ENCODE data around the gene BTBD9.
"Not testable (repeated sequence)": the region's sequence is repeated elsewhere in the genome, so short reads cannot be mapped to it uniquely, and the experiment has no call there.

BTBD9 gene

GRCh38 chr6:38631186-38631783 is 8.4 kb downstream of the BTBD9 start:
- ChIA-PET CTCF (no interaction called here), POLR2A (no interaction called here)
- no peak for DNase-seq (ENCODE audit: low read depth, low spot score)
- H3K4me3 ChIP-seq (ENCODE audit: low read depth, low read length) = no peak overlapping the region
- no peak for TF ChIP-seq CTCF (IDR thresholded peaks at IDR 0.05; ENCODE audit: insufficient read depth, low read length, missing control alignments)

- no peak for TF ChIP-seq CTCF (IDR thresholded peaks at IDR 0.05; ENCODE audit: insufficient read depth, low read length, missing control alignments)
- CTCF ChIA-PET = no interaction called here
- POLR2A ChIA-PET = no interaction called here
- no peak for DNase-seq (ENCODE audit: low read depth, low spot score)
- H3K4me3 ChIP-seq (ENCODE audit: low read depth, low read length) = no peak overlapping the region
Observed at GRCh38 chr6:38625217-38625616, 14.5 kb downstream of the BTBD9 start.

- CTCF ChIA-PET = interaction anchor here (1.5 kb wide), 1 partner anchor 9 kb away, joined by 3 read pairs; no protein-coding TSS in a partner anchor
- POLR2A ChIA-PET; H3K4me3 ChIP-seq (ENCODE audit: low read depth, low read length); DNase-seq (ENCODE audit: low read depth, low spot score): not testable (repeated sequence)
Observed at GRCh38 chr6:38619342-38619741, 20.4 kb downstream of the BTBD9 start.

GRCh38 chr6:38618301-38618700 is 21.4 kb downstream of the BTBD9 start:
- DNase-seq (ENCODE audit: low read depth, low spot score); H3K4me3 ChIP-seq (ENCODE audit: low read depth, low read length); CTCF ChIA-PET; POLR2A ChIA-PET: not testable (repeated sequence)

GRCh38 chr6:38617856-38618255 is 21.9 kb downstream of the BTBD9 start:
- H3K4me3 ChIP-seq (ENCODE audit: low read depth, low read length) = no peak overlapping the region
- no peak for DNase-seq (ENCODE audit: low read depth, low spot score)
- ChIA-PET CTCF (no interaction called here), POLR2A (no interaction called here)
- TF ChIP-seq CTCF (IDR thresholded peaks at IDR 0.05; ENCODE audit: insufficient read depth, low read length, missing control alignments) = no peak

GRCh38 chr6:38612143-38612965 is 27.4 kb downstream of the BTBD9 start:
- CTCF ChIA-PET = interaction anchor here (1.0 kb wide), 1 partner anchor 12 kb away, joined by 3 read pairs; no protein-coding TSS in a partner anchor

More at GRCh38 chr6:38612143-38612965, 27.4 kb downstream of the BTBD9 start:
- peak; percentile 60 for DNase-seq (ENCODE audit: low read depth, low spot score)
- POLR2A ChIA-PET = interaction anchor here (0.6 kb wide), 1 partner anchor 13 kb away, joined by 3 read pairs; no protein-coding TSS in a partner anchor
- TF ChIP-seq CTCF (IDR thresholded peaks at IDR 0.05; ENCODE audit: insufficient read depth, low read length, missing control alignments) = no peak
- no peak overlapping the region for H3K4me3 ChIP-seq (ENCODE audit: low read depth, low read length)

Measured in AG04449 (cell line).